Fibroblast of skin of back (primary cell): ENCODE results near the gene MVB12A.

ENCODE experiments used
- DNase-seq: peaks from one replicate; pipeline ENCODE4 v3.0.0-alpha.2; 2013

Gene MVB12A

DNA sequence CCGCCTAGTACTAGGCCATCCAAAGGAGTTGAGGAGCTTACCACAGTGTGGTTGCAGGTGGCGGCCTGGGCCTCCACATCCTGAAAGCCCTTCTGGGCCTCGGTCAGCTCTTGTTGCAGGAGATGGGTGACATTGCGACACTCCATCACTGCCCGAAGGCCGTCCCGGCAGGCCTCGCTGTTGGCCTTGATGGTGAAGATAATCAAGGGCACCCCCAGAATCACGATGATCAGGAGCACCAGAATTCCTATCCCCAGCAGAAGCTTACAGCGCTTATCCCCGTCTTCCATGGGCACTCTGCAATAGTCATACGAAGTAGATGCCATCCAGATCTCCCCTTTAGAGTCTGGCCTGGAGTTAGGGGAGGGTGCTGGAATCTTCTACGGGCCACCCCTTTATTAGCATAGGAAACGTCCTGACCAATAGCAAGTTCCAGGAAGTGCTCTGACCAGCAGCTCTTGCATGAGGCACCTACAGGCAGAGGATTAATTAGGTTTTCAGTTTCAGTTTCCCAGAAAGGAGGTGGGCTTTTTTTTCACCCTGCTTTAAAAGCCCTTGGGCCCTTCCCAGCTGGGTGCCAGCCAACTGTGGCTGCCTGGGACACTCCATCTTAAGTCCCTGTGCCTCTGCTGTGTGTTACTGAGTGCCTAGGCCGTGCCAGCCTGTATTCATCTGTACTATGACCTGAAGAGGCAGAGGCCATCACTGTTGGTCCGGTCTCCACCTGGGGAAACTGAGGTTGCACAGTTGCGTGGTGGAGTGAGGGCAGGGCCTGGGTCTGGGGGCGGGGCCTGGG lies 14.4 kb upstream of the MVB12A start, which contains the start of gene BST2:
Gene BST2, minus strand, starts transcription at position 381 of the 796 bp plus-strand sequence. Its CDS starts 55 bp downstream, at position 326.
- no peak for DNase-seq

DNA sequence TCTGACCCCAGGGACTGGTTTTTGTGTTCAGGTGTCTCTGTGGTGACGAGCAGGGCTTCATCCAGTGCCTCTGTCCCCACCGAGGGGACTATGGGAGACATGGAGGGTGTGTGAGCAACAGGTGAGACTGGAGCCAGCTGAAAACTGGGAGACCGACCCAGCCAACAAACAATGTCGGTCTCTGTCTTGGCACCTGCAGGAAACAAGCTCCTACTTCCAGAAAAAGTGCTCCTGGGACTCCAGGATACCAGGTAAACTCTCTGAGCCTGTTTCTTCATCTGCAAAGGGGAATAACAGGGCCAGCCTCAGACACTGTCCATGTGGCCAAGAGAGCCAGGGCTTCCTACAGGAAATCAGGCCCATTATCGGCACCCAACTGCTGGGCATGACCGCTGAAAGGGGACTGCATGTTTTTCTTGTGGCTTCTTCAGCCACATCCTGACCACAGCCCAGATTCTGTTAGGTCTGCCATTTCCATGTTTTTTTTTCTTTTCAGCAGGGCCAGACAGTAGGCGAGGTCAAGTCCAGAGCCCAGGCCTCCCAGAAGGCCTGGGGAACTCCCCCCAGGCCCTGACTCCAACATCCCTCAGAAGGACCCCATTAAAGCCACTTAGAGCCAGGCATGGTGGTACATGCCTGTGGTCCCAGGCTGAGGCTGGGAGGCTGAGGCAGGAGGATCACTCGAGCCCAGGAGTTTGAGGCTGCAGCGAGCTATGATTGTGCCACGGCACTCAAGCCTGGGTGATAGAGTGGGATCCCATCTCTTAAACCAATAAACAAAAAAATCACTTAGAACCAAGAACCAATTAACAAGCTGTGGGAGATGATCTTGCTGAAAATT lies 13.6 kb upstream of the MVB12A start:
- peak; percentile 70 for DNase-seq

DNA sequence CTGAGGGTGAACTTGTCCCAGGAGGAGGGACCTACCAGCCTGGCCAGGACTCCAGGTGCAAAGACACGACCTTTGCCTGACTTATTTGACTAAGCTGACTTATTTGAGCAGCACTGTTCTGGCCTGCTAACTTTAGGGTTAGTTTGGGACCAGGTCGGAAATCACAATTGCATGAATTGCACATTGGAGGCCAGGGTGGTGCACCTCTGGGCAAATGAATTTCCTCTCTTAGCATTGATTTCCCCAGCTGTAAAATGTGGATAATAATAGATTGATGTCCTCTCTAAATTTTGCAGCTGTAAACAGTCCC lies 13.0 kb upstream of the MVB12A start:
- no peak for DNase-seq

DNA sequence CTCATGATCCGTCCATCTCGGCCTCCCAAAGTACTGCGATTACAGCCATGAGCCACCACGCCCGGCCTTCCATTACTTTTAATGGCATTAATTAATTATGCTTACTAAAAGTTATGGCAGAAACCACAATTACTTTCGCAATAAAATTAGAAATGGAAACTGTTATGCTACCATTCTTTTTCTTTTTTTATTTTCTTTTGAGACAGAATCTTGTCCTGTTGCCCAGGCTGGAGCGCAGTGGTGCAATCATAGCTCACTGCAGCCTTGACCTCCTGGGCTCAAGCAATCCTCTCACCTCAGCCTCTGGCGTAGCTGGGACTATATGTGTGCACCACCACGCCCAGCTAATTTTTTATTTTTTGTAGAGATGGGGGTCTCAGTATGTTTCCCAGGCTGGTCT lies 9.9 kb upstream of the MVB12A start:
- DNase-seq: no peak

DNA sequence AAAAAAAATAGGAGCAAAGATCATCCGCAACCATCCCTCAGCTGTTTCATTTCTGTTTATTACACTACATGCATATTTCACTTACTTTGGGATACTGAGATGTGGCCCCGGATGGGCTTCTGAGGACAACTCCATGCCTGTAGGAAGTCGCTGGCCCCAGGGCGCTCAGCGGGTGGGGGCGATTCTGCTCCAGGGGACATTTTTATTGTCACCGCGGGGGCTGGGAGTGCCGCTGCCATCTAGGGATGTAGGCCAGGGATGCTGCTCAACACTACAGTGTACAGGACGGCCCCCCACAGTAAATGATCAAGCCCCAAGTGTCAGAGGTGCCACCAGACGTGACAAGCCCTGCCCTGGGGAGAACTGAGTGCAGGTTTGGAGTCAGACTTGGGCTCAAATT lies 8.0 kb upstream of the MVB12A start:
- no peak for DNase-seq

DNA sequence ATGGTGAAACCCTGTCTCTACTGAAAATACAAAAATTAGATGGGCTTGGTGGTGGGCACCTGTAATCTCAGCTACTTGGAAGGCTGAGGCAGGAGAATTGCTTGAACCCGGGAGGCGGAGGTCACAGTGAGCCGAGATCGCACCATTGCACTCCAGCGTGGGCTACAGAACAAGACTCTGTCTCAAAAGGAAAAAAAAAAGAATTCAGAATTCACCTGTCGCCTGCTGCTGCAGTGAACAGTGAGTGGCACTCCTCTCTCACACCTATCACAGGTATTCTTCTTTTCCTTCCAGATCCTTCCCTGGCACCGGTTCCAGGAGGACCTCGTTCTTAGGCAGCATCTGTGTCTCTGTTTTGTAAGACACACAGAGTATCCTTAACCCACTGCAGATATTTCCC lies 5.8 kb upstream of the MVB12A start:
- DNase-seq: no peak

DNA sequence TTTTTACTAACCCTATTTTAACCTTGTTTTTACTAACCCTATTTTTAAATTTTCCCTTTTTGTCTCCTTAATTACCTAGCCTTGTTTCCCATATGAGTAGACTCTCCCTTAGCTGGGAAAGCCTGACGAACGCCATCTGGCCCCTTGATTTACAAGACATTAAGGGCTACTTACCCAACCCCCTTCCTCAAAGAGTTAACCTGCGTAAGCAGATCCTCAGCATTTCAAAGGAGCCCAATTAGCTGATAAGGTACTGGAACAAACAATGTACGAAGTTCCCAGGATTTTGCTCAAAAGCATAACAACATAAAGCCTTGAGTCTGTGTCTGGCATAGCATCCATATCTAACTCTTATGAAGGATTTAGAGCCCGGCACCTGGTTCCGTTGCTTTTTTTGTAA lies 4.7 kb upstream of the MVB12A start:
- DNase-seq: no peak

DNA sequence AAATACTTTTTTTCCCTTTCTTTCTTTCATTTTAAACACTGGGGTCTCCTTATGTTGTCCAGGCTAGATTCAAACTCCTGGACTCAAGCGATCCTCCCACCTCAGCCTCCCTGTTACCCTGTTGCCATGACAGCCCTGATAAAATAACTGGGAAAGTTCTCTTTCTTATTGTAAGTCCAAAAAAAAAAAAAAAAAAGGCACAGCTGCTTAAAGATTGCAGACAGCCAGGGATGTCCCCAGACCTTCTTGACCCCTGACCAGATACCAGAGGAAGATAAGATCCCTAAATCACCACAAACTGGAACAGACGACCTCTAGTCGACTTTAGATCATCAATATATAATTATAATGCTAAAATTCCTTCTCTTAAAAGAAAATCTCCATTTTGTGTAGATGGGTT lies 1.1 kb upstream of the MVB12A start:
- DNase-seq: no peak

DNA sequence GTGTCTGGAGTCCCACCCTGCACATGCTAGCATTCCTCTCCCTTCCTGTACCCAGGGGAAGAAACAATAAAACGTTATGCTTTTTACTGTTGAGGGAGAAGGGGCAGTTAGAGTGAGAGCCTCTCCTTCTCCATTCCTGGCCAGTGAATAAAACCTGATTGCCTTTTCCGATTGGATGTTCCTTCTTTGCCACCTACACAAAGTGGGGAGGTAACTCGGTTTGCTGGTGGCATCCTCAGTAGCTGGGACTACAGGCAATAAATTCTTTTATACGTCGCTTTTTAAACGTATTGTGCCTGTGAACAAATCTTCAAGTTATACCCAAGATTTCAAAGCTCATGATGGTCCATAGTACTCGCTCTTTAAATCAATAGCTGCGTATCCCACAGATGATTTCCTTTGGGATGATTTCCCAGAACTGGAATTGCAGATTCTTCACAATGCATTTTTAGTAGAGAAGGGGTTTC lies 660 bp upstream of the MVB12A start:
- DNase-seq: no peak

DNA sequence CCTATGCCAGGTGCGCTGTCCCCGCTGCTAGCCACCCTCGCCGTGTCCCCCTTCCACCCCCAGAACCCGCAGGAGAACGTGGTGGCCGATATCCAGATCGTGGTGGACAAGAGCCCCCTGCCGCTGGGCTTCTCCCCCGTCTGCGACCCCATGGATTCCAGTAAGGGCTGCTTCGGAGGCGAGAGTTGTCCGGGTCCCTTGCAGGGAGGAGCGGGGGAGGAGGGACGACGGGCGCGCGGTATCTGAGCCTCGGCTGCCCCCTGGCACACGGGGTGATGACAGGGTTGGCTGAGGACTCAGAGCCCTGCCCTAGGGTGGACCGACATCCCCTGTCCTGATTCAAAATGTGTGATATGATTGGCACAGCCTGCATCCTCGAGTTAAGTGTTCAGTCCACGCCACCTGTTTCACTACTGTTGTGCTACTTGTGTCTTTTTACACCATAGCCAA lies 653 bp downstream of the MVB12A start:
- peak; percentile 22 for DNase-seq

DNA sequence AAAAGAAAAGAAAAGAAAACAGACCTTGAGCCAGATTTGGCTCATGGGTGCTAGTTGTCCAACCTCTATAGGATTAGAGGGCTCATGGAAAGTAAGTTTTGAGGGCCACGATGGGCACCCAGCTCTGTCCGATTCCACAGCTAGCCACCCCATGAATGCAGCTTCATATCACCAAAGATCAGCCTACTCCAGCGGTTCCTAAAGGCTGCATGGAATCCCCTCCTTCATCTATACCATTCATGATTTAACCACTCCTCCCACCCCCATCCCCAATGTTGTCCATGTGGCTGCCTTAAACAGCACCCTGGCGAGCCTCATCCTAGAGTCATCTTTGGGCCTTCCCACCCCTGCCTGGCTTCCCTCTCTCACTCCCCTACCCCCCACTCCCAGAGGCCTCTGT lies 2.1 kb downstream of the MVB12A start:
- DNase-seq: no peak

DNA sequence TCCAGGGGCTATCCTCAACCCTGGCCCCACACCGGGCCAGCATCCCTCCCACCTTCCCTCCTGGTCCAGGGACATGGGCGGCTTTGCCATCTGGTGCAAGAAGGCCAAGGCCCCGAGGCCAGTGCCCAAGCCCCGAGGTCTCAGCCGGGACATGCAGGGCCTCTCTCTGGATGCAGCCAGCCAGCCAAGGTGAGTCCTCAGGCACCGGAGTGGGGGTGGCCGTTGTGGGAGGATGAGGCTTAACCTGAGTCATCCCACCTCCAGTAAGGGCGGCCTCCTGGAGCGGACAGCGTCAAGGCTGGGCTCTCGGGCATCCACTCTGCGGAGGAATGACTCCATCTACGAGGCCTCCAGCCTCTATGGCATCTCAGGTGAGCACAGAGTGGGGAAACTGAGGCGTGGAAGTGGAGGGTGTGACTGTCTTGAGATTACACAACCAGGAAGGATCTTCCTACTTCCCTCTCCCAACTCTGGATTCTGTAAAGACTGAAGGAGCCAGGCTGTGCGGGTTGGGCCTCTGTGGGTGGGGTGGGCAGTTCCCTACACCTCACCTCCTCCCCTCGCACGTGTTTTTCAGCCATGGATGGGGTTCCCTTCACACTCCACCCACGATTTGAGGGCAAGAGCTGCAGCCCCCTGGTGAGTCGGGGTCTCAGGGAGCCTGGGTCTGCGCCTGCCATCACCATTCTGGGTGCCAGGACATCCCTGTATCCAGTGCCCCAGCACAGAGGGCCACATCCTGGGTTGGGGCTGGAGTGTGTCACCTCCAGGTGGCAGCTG lies 3.8 kb downstream of the MVB12A start:
- DNase-seq: no peak

DNA sequence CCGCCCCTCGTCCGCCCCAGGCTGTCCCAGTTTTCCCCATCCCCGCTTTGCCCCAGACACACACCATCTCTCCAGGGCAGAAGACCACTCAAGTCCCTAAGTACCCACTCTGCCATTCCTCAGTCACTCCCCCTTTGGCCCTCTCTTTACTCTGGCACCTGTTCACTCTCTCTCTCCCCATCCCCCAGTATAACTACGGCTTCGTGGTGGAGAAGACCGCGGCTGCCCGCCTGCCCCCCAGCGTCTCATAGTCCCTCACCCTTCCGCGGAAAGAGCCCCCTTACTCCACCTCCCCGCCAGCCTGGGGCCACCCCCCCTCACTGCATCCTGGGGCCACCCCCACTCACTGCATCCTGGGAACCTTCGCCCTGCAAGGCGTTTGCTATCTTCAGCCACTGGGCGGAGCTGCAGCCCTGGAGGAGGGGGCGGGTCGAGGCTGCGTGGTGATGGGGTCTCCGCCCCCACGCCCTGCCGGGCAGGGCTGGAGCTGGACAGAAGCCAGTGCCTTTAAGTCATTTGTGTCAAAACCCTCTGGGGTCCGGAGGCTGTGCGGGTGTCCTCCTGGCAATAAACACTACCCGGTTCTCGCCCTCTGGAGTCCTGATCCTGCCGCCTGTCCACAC lies 5.0 kb downstream of the MVB12A start:
- DNase-seq: peak; percentile 53

DNA sequence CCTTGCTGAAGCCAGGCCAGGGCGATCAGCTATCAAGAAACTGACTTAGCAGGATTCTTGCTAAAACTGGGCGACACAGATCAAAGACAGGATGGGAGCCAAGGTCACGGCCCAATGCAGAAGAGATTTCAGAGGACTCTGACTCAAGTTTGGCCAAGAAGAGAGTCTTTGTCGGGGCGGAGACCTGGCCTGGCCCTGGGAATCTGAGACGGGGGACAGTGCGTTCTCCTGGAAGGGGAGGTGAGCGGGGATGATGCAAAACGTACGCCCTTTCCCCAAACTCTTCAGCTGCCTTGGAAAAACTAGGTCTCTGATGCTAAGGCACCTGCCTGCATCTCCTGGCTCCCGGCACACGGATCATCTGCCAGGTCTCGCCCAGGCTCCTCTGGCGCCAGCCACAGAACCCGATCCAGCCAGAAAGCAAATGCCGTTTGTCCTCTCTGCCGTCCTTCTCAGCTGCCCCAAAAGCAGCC lies 9.8 kb downstream of the MVB12A start:
- DNase-seq: no peak

DNA sequence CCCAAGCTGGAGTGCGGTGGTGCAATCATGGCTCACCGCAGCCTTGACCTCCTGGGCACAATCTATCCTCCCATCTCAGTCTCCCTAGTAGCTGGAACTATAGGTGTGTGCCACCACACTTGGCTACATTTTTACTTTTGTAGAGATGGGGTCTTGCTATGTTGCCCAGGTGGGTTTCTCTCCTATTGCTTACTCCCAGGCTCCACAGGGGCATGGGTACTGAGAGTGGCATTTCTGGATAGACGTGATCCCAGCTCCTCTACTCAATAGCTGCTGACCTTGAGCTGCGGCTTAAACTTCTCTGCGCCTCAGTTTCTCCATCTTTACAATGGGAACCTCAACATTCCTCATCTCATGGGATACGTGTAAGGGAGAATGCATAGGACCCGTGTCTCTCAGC lies 11.6 kb downstream of the MVB12A start:
- no peak for DNase-seq

DNA sequence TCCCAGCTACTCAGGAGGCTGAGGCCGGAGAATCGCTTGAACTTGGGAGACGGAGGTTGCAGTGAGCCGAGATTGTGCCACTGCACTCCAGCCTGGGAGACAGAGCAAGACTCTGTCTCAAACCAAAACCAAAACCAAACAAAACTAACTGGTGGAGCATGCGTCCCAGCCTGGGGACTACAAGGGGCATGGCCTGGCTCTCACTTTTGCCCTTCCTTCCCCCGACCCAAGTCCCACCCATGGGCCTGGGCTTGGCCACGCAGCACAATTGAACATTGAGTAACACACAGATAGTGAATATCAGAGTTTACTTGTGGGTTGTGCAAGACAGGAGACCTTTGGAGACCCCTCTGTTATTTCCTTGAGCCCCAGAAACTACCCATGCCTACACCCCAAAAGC lies 15.4 kb downstream of the MVB12A start:
- no peak for DNase-seq

DNA sequence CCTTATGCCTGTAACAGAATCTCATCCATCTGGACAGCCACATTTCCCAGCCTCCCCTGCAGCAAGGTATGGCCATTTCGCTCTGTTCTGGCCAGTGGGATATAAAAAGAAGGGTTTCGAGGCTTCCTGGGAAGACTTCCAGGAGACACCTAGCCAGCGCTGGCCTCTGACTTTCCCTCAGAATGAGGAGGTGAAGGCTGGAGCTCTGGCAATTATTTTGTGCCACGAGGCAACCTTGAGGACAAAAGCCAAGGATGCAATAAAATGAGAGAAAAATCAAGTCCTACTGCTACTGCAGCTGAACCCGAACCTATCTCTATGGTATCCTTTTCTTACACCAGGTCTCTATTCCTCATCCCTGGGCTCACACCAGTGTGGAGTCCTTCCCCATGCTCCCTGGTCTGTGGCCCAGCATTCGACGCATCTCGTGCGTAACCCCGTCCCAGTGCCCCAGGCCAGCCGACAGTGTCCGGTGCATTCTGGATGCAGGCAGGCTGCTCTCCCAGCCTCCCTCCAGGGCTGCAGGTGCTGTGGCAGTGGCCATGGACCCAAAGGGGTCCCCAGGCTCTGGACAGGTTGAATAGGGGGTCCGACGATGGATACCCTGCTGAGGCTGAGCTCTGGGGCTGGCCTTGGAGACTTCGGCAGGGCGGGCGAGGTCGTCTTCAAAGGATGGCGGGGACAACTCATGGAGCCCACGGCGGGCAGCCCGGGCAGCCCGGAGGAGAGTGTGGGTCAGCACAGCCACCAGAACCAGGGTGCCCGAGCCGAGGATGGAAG lies 16.4 kb downstream of the MVB12A start:
- DNase-seq: no peak

DNA sequence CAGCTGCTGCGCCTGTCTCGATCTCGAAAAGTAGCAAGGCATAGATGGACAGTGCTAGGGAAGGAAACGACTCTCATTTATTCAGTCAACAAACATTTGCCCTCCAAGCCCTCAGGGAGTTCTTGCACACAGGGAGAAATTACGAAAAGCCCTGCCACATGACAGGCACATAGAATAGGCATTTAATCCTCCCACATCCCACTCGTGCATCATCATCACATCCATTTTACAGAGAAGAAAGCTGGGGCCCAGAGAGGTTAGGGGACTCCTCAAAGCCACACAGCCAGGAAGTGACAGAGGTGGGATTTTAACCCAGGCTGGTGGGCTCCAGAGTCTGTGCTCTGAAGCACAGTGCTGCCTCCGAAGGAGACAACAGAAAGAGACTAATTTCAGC lies 17.0 kb downstream of the MVB12A start:
- no peak for DNase-seq

DNA sequence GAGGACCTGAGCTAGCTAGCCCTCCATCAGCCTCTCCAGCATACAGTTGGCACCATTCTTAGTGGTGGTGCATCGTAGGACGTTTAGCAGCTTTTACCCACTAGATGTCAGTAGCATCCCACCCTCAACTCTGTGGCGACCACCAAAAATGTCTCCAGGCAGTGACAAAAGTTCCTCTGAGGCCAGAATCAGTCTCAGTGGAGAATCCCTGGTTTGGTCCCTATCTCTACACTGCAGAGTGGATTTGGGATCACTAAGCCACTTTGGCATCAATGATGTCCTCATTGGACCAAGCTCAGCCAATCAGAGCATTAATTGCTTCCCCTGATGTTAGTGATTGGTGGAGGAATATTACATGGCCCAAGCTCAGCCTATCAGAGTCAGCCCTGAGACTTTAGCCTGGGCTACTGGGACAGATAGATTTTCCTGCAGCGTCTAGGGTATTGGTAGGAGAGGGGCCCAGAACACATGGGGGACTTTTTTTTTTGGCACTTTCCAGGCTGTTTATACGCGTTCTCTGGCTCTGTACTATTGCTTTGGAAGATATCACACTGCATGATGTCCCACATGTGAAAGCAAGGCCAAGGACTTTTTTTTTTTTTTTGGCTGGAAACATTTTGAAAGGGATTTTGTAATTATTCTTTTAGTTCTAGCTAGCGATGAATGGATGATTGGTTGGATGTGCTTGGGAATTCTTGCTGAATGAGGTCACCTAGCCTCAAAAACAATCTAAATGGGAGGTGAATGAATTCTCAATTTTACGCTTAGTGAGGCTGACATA lies 21.6 kb downstream of the MVB12A start:
- no peak for DNase-seq

DNA sequence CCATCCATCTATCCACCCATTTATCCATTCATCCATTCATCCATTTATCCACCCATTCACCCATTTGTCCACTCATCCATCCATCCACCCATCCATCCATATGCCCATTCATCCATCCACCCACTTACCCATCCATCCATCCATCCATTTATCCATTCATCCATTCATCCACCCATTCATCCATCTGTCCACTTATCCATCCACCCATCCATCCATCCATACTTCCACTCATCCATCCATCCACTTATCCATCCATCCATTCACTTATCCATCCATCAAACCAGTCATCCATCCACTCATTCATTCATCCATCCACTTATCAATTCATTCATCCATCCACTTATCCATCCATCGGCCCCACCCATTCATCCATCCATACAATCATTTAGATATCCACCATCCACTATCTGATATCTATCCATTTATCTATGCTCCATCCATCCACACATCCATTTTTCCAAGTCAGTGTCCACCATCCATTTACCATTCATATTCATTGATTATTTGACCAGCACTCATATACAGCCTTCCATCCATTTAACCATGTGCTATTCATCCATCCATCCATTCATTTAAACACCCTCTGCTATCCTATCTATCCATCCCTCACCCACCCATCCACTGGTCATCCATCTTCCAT lies 25.8 kb downstream of the MVB12A start:
- no peak for DNase-seq
